ENCODE data around the gene PLXDC1. TPM values are rescaled to one million over a fixed set of nuclear protein-coding genes. Genes with fewer than 3 reads are reported as not detected.

The PLXDC1 gene
- total RNA-seq, 1 experiment from 2014 or later = 0.75 TPM

- intact Hi-C loops (cut with micrococcal nuclease; ENCODE audit: unreplicated experiment) = no loop called here
- Histone ChIP-seq H3K36me3 (ENCODE audit: insufficient read depth, low read length, poor library complexity, severe bottlenecking) (no peaks in the 10 kb centered on the region), H3K4me1 (ENCODE audit: insufficient read depth, low read length, poor library complexity, severe bottlenecking) (no peaks in the 10 kb centered on the region), H3K27ac (ENCODE audit: low read depth, low read length, poor library complexity, severe bottlenecking) (no peak overlapping the region), H3K9me3 (ENCODE audit: low read depth, low read length, poor library complexity, severe bottlenecking) (no peaks in the 10 kb centered on the region), H3K4me3 (ENCODE audit: low read depth, low read length, poor library complexity, severe bottlenecking) (no peak overlapping the region), H3K27me3 (replicated peaks; ENCODE audit: insufficient read depth, low read depth, low read length, poor library complexity) (no peaks in the 10 kb centered on the region)
- no TSS peak for BruUV-seq (replicated peaks)
- TF ChIP-seq CTCF (conservative IDR thresholded peaks at IDR 0.05; ENCODE audit: low read depth, low read length) (no peak), EZH2 (IDR thresholded peaks at IDR 0.05; ENCODE audit: borderline replicate concordance, low read depth, low read length, poor library complexity, severe bottlenecking) (no peak)
- POLR2A ChIA-PET (ENCODE audit: low non-redundant PET) = no interaction called here
- CTCF ChIA-PET = no interaction called here
- no peak for DNase-seq (ENCODE audit: low spot score)
Observed at GRCh38 chr17:39114723-39115122, 36.7 kb downstream of the PLXDC1 start.

- Histone ChIP-seq H3K9me3 (ENCODE audit: low read depth, low read length, poor library complexity, severe bottlenecking) (no peaks in the 10 kb centered on the region), H3K27me3 (replicated peaks; ENCODE audit: insufficient read depth, low read depth, low read length, poor library complexity) (no peaks in the 10 kb centered on the region), H3K4me3 (ENCODE audit: low read depth, low read length, poor library complexity, severe bottlenecking) (no peak overlapping the region), H3K4me1 (ENCODE audit: insufficient read depth, low read length, poor library complexity, severe bottlenecking) (no peaks in the 10 kb centered on the region), H3K36me3 (ENCODE audit: insufficient read depth, low read length, poor library complexity, severe bottlenecking) (no peaks in the 10 kb centered on the region), H3K27ac (ENCODE audit: low read depth, low read length, poor library complexity, severe bottlenecking) (no peak overlapping the region)
- BruUV-seq (replicated peaks) = no TSS peak
- POLR2A ChIA-PET (ENCODE audit: low non-redundant PET) = no interaction called here
- DNase-seq (ENCODE audit: low spot score) = no peak
- CTCF ChIA-PET = no interaction called here
- TF ChIP-seq EZH2 (IDR thresholded peaks at IDR 0.05; ENCODE audit: borderline replicate concordance, low read depth, low read length, poor library complexity, severe bottlenecking) (no peak), CTCF (conservative IDR thresholded peaks at IDR 0.05; ENCODE audit: low read depth, low read length) (no peak)
- intact Hi-C loops (cut with micrococcal nuclease; ENCODE audit: unreplicated experiment) = no loop called here
Observed at GRCh38 chr17:39113871-39114270, 37.6 kb downstream of the PLXDC1 start.

- no peak overlapping the region for H3K27ac ChIP-seq (ENCODE audit: low read depth, low read length, poor library complexity, severe bottlenecking)
- no peak overlapping the region for H3K4me3 ChIP-seq (ENCODE audit: low read depth, low read length, poor library complexity, severe bottlenecking)
- POLR2A ChIA-PET (ENCODE audit: low non-redundant PET) = no interaction called here
- H3K36me3 ChIP-seq (ENCODE audit: insufficient read depth, low read length, poor library complexity, severe bottlenecking) = no peaks in the 10 kb centered on the region
- TF ChIP-seq CTCF (conservative IDR thresholded peaks at IDR 0.05; ENCODE audit: low read depth, low read length) = no peak
- H3K27me3 ChIP-seq (replicated peaks; ENCODE audit: insufficient read depth, low read depth, low read length, poor library complexity) = no peaks in the 10 kb centered on the region
- no peaks in the 10 kb centered on the region for H3K9me3 ChIP-seq (ENCODE audit: low read depth, low read length, poor library complexity, severe bottlenecking)
- H3K4me1 ChIP-seq (ENCODE audit: insufficient read depth, low read length, poor library complexity, severe bottlenecking) = no peaks in the 10 kb centered on the region
- intact Hi-C loops (cut with micrococcal nuclease; ENCODE audit: unreplicated experiment) = no loop called here
- no TSS peak for BruUV-seq (replicated peaks)
- no peak for DNase-seq (ENCODE audit: low spot score)
- CTCF ChIA-PET = no interaction called here
Observed at GRCh38 chr17:39110435-39111136, 40.9 kb downstream of the PLXDC1 start.

Measured in A673 (cell line).